ENCODE measurements around the gene C1QBP. TPM values are rescaled to one million over a fixed set of nuclear protein-coding genes. Genes with fewer than 3 reads are reported as not detected.

Gene C1QBP, protein sequence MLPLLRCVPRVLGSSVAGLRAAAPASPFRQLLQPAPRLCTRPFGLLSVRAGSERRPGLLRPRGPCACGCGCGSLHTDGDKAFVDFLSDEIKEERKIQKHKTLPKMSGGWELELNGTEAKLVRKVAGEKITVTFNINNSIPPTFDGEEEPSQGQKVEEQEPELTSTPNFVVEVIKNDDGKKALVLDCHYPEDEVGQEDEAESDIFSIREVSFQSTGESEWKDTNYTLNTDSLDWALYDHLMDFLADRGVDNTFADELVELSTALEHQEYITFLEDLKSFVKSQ
- total RNA-seq (10 to 100 TPM; 59.8 to 99.9 (median 85.3) TPM), polyA plus RNA-seq (100 to 1,000 TPM in 2 of 3 donors, 10 to 100 TPM in 1; 94.3 to 204 (median 154) TPM)

DNA sequence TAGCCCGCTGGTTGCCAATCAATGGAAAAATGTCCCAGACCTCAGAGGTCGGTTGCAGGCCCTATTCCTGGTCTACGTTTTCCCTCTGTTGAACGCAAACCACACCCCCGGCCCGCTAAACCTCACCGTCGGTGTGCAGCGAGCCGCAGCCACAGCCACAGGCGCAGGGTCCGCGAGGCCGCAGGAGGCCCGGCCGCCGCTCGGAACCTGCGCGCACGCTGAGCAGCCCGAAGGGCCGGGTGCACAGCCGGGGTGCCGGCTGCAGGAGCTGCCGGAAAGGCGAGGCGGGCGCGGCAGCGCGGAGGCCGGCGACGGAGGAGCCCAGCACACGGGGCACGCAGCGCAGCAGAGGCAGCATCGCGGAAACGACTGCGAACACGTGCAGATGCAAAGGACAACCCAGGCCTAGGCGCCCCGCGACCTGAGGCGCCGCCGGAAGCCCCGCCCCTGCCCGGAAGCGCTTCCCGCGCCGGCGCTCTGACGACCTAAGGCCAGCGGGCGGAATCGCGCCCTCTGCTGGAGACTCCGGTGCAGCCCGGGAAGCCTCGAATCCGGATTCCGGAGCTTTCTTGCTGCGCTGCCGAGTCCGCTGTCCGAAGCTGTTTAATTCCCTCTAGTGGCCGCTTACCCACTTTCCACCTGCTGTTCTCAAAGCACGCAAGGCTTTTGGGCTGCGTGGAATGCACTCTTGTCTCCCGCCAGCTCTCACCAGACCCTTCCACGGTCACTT, at the start of gene C1QBP:
Gene C1QBP (minus strand): TSS at position 440 of the 730 bp plus-strand sequence. CDS start 82 bp downstream, at position 358.
- TF ChIP-seq EP300 (IDR thresholded peaks at IDR 0.05) (no peak), POLR2A (IDR thresholded peaks at IDR 0.05) (peak in 1 of 2 donors; percentile 13), POLR2AphosphoS5 (IDR thresholded peaks at IDR 0.05) (peak; percentile 23 to 85 (median 80))
- TF ChIP-seq, protein P1, sequence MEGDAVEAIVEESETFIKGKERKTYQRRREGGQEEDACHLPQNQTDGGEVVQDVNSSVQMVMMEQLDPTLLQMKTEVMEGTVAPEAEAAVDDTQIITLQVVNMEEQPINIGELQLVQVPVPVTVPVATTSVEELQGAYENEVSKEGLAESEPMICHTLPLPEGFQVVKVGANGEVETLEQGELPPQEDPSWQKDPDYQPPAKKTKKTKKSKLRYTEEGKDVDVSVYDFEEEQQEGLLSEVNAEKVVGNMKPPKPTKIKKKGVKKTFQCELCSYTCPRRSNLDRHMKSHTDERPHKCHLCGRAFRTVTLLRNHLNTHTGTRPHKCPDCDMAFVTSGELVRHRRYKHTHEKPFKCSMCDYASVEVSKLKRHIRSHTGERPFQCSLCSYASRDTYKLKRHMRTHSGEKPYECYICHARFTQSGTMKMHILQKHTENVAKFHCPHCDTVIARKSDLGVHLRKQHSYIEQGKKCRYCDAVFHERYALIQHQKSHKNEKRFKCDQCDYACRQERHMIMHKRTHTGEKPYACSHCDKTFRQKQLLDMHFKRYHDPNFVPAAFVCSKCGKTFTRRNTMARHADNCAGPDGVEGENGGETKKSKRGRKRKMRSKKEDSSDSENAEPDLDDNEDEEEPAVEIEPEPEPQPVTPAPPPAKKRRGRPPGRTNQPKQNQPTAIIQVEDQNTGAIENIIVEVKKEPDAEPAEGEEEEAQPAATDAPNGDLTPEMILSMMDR (IDR thresholded peaks at IDR 0.05): peak; percentile 91 to 99 (median 98)
- H3K36me3 ChIP-seq: peaks cover 9 to 48% (median 20%) of the 10 kb centered on the region in 4 donors

DNA sequence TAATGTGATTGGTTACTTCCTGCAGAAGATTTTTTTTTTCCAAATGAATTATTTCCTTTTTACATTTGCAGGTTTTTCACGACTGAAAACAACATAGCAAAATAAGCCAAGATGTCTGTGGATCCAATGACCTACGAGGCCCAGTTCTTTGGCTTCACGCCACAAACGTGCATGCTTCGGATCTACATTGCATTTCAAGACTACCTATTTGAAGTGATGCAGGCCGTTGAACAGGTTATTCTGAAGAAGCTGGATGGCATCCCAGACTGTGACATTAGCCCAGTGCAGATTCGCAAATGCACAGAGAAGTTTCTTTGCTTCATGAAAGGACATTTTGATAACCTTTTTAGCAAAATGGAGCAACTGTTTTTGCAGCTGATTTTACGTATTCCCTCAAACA, 49.8 kb upstream of the C1QBP start:
- intact Hi-C loops (cut with DNase I): loop anchor here (5.0 kb wide), 1 partner anchor 51 kb away; the partner anchor contains the start of gene C1QBP
- no peak for DNase-seq
- Histone ChIP-seq H3K9me3 (no peaks in the 10 kb centered on the region), H3K27ac (no peak overlapping the region), H3K4me3 (no peak overlapping the region), H3K36me3 (peaks cover 0 to 29% (median 15%) of the 10 kb centered on the region in 4 donors), H3K4me1 (peaks cover 0 to 33% (median 23%) of the 10 kb centered on the region in 4 donors), H3K27me3 (no peaks in the 10 kb centered on the region)
- TF ChIP-seq EP300 (IDR thresholded peaks at IDR 0.05): no peak
- TF ChIP-seq POLR2A (IDR thresholded peaks at IDR 0.05): no peak
- TF ChIP-seq, protein P1 (IDR thresholded peaks at IDR 0.05): no peak
- no peak for TF ChIP-seq POLR2AphosphoS5 (IDR thresholded peaks at IDR 0.05)
- 82 to 91% methylated on average over 8 of the region's 8 CpGs for WGBS, 2 donors

More for the DNA sequence above, at the start of gene C1QBP:
- Histone ChIP-seq H3K9me3 (no peaks in the 10 kb centered on the region), H3K4me3 (peak within 1 kb of the TSS; percentile 50 to 88 (median 75)), H3K27ac (peak within 1 kb of the TSS; percentile 66 to 83 (median 80)), H3K27me3 (no peaks in the 10 kb centered on the region), H3K4me1 (peaks cover 0 to 23% (median 18%) of the 10 kb centered on the region in 4 donors)
- intact Hi-C loops (cut with DNase I): loop anchor here (5.0 kb wide), 4 partner anchors 33 to 192 kb away; partner anchors contain the start of genes DERL2, MIS12 and RABEP1
- WGBS, 2 donors: 0 to 1% methylated on average over 75 of the region's 75 CpGs
- DNase-seq: peak; percentile 94

DNA sequence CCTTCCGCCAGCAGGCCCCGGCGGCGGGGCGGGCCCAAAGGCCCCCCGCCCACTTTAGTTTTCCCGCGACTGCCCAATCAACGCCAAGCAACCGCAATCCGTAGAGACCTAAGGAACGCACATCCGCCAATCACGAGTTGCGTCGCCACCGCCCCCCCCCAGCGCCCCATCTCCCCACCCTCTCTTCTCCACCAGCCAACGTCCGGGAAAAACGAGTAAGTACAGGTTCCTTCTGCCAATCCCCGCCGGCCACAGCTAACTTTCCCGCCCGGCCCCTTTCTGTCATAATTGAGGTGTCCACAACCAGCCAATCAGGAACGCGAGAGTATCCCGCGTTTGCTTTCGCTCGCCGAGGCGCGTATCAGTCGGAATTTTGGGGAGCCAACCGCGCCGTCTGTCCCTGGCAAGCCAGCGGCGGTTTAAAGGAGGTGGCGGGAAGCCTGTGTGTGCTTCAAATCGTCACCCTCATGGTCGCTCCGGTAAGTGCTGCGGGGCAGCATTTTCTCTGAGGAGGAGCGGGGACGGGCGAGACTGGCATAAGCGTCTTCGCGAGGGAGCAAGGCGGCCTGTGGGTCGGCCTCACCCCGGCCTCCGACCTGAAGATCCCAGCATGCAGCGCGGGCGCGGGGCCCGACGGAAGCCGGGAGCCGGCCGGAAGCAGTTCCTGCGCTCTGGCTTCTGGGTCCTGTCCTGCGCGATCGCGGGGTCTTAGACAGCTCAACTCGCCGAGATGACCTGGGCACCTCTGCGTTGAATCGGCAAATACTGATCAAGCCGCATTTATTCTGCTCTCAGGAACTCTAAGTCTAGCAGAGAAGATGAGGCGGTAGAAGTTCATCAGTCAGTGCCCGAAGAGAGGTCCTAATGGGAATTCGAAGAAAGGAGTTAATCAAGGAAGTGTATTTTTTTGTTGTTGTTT, 47.5 kb upstream of the C1QBP start, which contains the start of gene MIS12:
Gene MIS12 (plus strand): TSS at position 361 of the 919 bp plus-strand sequence. CDS start 2,297 bp downstream, outside the sequence.
- DNase-seq: peak; percentile 100
- WGBS, 2 donors: 0% methylated on average over 77 of the region's 77 CpGs
- peaks cover 0 to 51% (median 21%) of the 10 kb centered on the region in 4 donors for H3K36me3 ChIP-seq
- no peaks in the 10 kb centered on the region for H3K27me3 ChIP-seq
- no peaks in the 10 kb centered on the region for H3K9me3 ChIP-seq
- intact Hi-C loops (cut with DNase I): loop anchor here (5.0 kb wide), 1 partner anchor 49 kb away; the partner anchor contains the start of gene C1QBP
- peak in 2 of 4 donors; percentile 6 to 37 for TF ChIP-seq EP300 (IDR thresholded peaks at IDR 0.05)
- peak; percentile 81 to 89 (median 84) for TF ChIP-seq POLR2AphosphoS5 (IDR thresholded peaks at IDR 0.05)
- TF ChIP-seq, protein P1 (IDR thresholded peaks at IDR 0.05): no peak
- peak; percentile 46 to 69 for TF ChIP-seq POLR2A (IDR thresholded peaks at IDR 0.05)
- peak within 1 kb of the TSS; percentile 90 to 99 (median 94) for H3K27ac ChIP-seq
- peaks cover 0 to 33% (median 23%) of the 10 kb centered on the region in 4 donors for H3K4me1 ChIP-seq
- peak within 1 kb of the TSS; percentile 75 to 92 (median 84) for H3K4me3 ChIP-seq
